BE2C (cell line): Measurements from ENCODE around the gene ACIN1.

Source experiments
- DNase-seq: peaks from one replicate; pipeline ENCODE4 v3.0.0-alpha.2; 2020
- H3K27me3 ChIP-seq: fragments of 250-450 bp; sonication (Bioruptor Pico); 2 replicates; pipeline ENCODE4 v1.5.1; 2020; ENCODE audit warnings: mild to moderate bottlenecking
- H3K36me3 ChIP-seq: fragments of 250-450 bp; sonication (Bioruptor Pico); 2 replicates; pipeline ENCODE4 v1.5.1; 2020; ENCODE audit warnings: mild to moderate bottlenecking
- H3K4me1 ChIP-seq: fragments of 250-450 bp; sonication (Bioruptor Pico); 2 replicates; pipeline ENCODE4 v1.5.1; 2020
- H3K4me3 ChIP-seq: 2 replicates; pipeline ENCODE4 v1.5.1; 2011; ENCODE audit warnings: low read depth, low read length
- H3K9me3 ChIP-seq: fragments of 250-450 bp; sonication (Bioruptor Pico); 2 replicates; pipeline ENCODE4 v1.5.1; 2020
- CTCF ChIP-seq: IDR thresholded peaks from 2 replicates; pipeline ENCODE4 v1.5.1; 2012; ENCODE audit warnings: mild to moderate bottlenecking, low read depth, low read length

Gene ACIN1

GRCh38 chr14:23025151-23025814 lies 69.7 kb downstream of the ACIN1 start:
- Histone ChIP-seq H3K27me3 (no peaks in the 10 kb centered on the region), H3K4me3 (no peak overlapping the region), H3K36me3 (peaks cover 52% of the 10 kb centered on the region), H3K4me1 (peaks cover 22% of the 10 kb centered on the region), H3K9me3 (no peaks in the 10 kb centered on the region)
- TF ChIP-seq CTCF = no peak
- no peak for DNase-seq

DNA sequence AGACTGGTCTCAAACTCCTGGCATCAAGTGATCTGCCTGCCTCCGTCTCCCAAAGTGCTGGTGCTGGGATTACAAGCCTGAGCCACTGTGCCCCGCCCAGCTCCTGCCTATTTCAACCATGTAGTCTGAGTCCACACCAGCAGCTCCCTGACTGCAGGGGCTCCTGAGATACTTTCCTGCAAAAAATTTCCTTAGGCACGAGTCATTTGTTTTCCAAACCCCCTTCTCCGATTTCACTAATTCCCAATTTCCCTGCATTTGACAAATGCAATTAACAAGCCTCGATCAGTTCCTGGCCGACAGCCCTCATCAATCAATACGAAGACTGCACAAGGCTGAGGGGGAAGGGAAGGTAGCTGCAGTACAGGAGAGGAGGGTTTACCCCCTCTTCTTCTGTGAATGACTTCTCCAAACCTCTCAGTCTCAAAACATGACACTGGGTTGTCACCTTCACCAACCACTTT lies 70.3 kb downstream of the ACIN1 start:
- no peak for DNase-seq
- Histone ChIP-seq H3K4me1 (peaks cover 22% of the 10 kb centered on the region), H3K4me3 (no peak overlapping the region), H3K36me3 (peaks cover 45% of the 10 kb centered on the region), H3K27me3 (no peaks in the 10 kb centered on the region), H3K9me3 (no peaks in the 10 kb centered on the region)
- no peak for TF ChIP-seq CTCF

GRCh38 chr14:23023795-23024152 lies 71.2 kb downstream of the ACIN1 start:
- H3K9me3 ChIP-seq = no peaks in the 10 kb centered on the region
- H3K36me3 ChIP-seq = peaks cover 37% of the 10 kb centered on the region
- TF ChIP-seq CTCF = no peak
- no peak overlapping the region for H3K4me3 ChIP-seq
- no peak for DNase-seq
- H3K4me1 ChIP-seq = peaks cover 22% of the 10 kb centered on the region
- no peaks in the 10 kb centered on the region for H3K27me3 ChIP-seq

DNA sequence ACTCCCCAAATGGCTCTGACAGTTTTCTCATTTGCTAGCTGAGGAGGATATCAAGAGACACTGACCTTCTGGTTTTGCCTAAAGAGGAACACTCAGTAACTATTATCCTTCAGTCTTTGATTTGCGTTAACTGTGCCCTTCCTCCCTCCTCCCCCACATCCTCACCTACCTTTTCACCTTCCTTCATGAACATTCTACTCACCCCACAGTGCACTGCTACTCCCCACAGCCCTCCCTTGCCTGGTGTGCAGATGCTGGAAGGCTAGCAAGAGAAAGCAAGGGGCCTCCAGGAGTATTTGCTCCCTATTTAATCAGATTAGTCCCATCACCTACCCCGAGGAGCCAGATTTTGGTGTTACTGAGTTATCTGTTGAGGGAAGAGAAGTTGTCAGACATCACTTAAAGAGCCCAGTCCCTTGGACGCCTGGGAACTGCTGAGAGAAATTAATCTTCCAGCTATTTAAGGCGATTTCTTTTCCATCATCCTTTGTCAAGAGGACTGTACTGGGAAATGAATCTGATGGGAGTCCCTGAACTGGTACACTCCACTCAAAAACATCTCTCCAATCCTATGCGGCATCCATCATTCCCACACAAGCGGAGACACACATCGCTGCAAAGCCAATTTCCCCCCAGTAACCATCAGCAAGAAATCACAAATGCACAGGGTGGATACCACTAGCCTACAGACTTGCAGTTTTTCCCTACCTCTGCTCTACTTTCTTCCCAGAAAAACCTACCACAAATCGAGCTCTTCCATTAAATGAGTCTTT lies 71.7 kb downstream of the ACIN1 start:
- Histone ChIP-seq H3K9me3 (no peaks in the 10 kb centered on the region), H3K4me3 (no peak overlapping the region), H3K36me3 (peaks cover 31% of the 10 kb centered on the region), H3K4me1 (peaks cover 22% of the 10 kb centered on the region), H3K27me3 (no peaks in the 10 kb centered on the region)
- TF ChIP-seq CTCF = no peak
- DNase-seq = no peak

DNA sequence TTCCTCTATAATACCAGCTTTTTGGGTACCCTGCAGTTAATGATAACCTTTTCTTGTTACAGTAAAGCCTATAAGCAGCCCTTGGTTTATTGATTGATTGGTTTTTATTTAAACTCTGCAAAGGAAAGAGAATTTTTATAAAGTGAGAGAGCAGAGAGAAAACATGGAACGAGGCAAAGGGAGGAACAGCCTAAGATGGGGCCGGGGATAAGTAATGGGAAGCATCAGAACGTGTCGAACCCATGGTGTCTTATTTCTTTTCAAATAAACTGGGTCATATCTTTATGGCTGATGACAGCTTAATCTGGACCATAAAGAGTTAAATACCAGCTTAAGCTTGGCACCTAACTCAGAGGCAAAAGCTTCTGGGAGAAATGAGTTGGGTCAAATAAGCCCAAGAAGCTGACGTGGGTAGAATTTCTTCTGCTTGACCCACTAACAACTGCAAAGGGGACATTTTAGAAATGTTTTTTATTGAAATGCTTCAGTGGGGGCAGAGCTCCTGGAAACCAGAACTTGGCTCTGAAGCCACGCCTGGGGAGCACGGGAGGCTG lies 73.0 kb downstream of the ACIN1 start:
- Histone ChIP-seq H3K36me3 (peaks cover 24% of the 10 kb centered on the region), H3K4me3 (no peak overlapping the region), H3K27me3 (no peaks in the 10 kb centered on the region), H3K9me3 (no peaks in the 10 kb centered on the region), H3K4me1 (peaks cover 22% of the 10 kb centered on the region)
- DNase-seq = no peak
- TF ChIP-seq CTCF = no peak

- peaks cover 21% of the 10 kb centered on the region for H3K36me3 ChIP-seq
- no peaks in the 10 kb centered on the region for H3K9me3 ChIP-seq
- peaks cover 22% of the 10 kb centered on the region for H3K4me1 ChIP-seq
- no peak overlapping the region for H3K4me3 ChIP-seq
- no peak for TF ChIP-seq CTCF
- no peaks in the 10 kb centered on the region for H3K27me3 ChIP-seq
- no peak for DNase-seq
These were observed 73.5 kb downstream of the ACIN1 start for GRCh38 chr14:23021434-23021833.
